SK-N-MC (cell line): ENCODE data around the gene PACSIN3.

Experiments used
- DNase-seq: peaks from one replicate; pipeline ENCODE4 v3.0.0-alpha.2; 2011; ENCODE audit warnings: low read depth, low spot score
- H3K27ac ChIP-seq: fragments of 200-600 bp; sonication (generic); 2 replicates; pipeline ENCODE4 v1.5.1; 2016; ENCODE audit warnings: mixed run types
- H3K36me3 ChIP-seq: fragments of 200-600 bp; sonication (generic); 2 replicates; pipeline ENCODE4 v1.6.1; 2017; ENCODE audit warnings: antibody characterized with exemption, low read length, mixed read lengths; ENCODE audit not compliant: insufficient read depth
- H3K4me3 ChIP-seq: fragments of 200-600 bp; sonication (generic); 2 replicates; pipeline ENCODE4 v1.5.1; 2016
- H3K9ac ChIP-seq: fragments of 200-600 bp; sonication (generic); 2 replicates; pipeline ENCODE4 v1.8.0; 2017; ENCODE audit warnings: mixed run types, mixed read lengths; ENCODE audit not compliant: insufficient read length
- H3K9me3 ChIP-seq: fragments of 200-600 bp; sonication (generic); 2 replicates; pipeline ENCODE4 v1.6.1; 2017; ENCODE audit warnings: low read depth, mild to moderate bottlenecking, antibody characterized with exemption, low read length, moderate library complexity, mixed read lengths
- EZH2 ChIP-seq: fragments of 200-600 bp; sonication (generic); IDR thresholded peaks from one replicate; pipeline ENCODE4 v1.6.1; 2017; ENCODE audit warnings: antibody characterized with exemption
- FOXP2 ChIP-seq: optimal IDR thresholded peaks from 2 replicates; pipeline ENCODE3; 2011; ENCODE audit warnings: mild to moderate bottlenecking, moderate library complexity; ENCODE audit not compliant: insufficient read depth; ENCODE audit errors: extremely low read length, control extremely low read depth
- POLR2AphosphoS5 ChIP-seq: IDR thresholded peaks from 2 replicates; pipeline ENCODE4 v1.6.1; 2012; ENCODE audit warnings: mild to moderate bottlenecking, low read depth, low read length, borderline replicate concordance

Gene PACSIN3

GRCh38 chr11:47163193-47163592, 23.0 kb downstream of the PACSIN3 start:
- Histone ChIP-seq H3K9ac (no peak overlapping the region), H3K36me3 (peaks cover 44% of the 10 kb centered on the region; the same call in 1 of the 2 replicates), H3K4me3 (no peak overlapping the region), H3K9me3 (no peaks in the 10 kb centered on the region), H3K27ac (no peak overlapping the region)
- DNase-seq, result no peak
- TF ChIP-seq POLR2AphosphoS5 (no peak), FOXP2 (no peak), EZH2 (no peak)

GRCh38 chr11:47162426-47162825, 23.8 kb downstream of the PACSIN3 start:
- Histone ChIP-seq H3K9ac (no peak overlapping the region), H3K4me3 (no peak overlapping the region), H3K9me3 (no peaks in the 10 kb centered on the region), H3K27ac (no peak overlapping the region), H3K36me3 (peaks cover 36% of the 10 kb centered on the region; the same call in 1 of the 2 replicates)
- DNase-seq, result no peak
- TF ChIP-seq EZH2 (no peak), POLR2AphosphoS5 (no peak; the same call in none of the 2 replicates), FOXP2 (no peak)

GRCh38 chr11:47161890-47162289, 24.3 kb downstream of the PACSIN3 start:
- peaks cover 31% of the 10 kb centered on the region; the same call in 1 of the 2 replicates for H3K36me3 ChIP-seq
- no peaks in the 10 kb centered on the region for H3K9me3 ChIP-seq

GRCh38 chr11:47161134-47161854, 24.9 kb downstream of the PACSIN3 start:
- Histone ChIP-seq H3K36me3 (peaks cover 25% of the 10 kb centered on the region; the same call in 1 of the 2 replicates), H3K9me3 (no peaks in the 10 kb centered on the region), H3K9ac (no peak overlapping the region), H3K4me3 (no peak overlapping the region), H3K27ac (no peak overlapping the region)
- DNase-seq, result no peak
- TF ChIP-seq EZH2, result no peak
- TF ChIP-seq POLR2AphosphoS5, result no peak; the same call in 1 of the 2 replicates
- no peak for TF ChIP-seq FOXP2

More at GRCh38 chr11:47161890-47162289, 24.3 kb downstream of the PACSIN3 start:
- Histone ChIP-seq H3K4me3 (no peak overlapping the region), H3K27ac (no peak overlapping the region), H3K9ac (no peak overlapping the region)
- no peak for DNase-seq
- no peak for TF ChIP-seq EZH2
- TF ChIP-seq FOXP2, result no peak
- no peak for TF ChIP-seq POLR2AphosphoS5

GRCh38 chr11:47160753-47161133, 25.5 kb downstream of the PACSIN3 start:
- Histone ChIP-seq H3K27ac (no peak overlapping the region), H3K4me3 (no peak overlapping the region), H3K9me3 (no peaks in the 10 kb centered on the region), H3K36me3 (peaks cover 20% of the 10 kb centered on the region; the same call in 1 of the 2 replicates), H3K9ac (no peak overlapping the region)
- TF ChIP-seq POLR2AphosphoS5 (no peak), EZH2 (no peak), FOXP2 (no peak)
- DNase-seq, result no peak

GRCh38 chr11:47158242-47158641, 28.0 kb downstream of the PACSIN3 start:
- no peak for DNase-seq

GRCh38 chr11:47157805-47158204, 28.4 kb downstream of the PACSIN3 start:
- Histone ChIP-seq H3K36me3 (no peaks in the 10 kb centered on the region), H3K9ac (no peak overlapping the region), H3K9me3 (no peaks in the 10 kb centered on the region), H3K27ac (no peak overlapping the region), H3K4me3 (no peak overlapping the region)
- no peak for TF ChIP-seq FOXP2
- no peak for TF ChIP-seq EZH2
- TF ChIP-seq POLR2AphosphoS5, result no peak
- no peak for DNase-seq

More at GRCh38 chr11:47158242-47158641, 28.0 kb downstream of the PACSIN3 start:
- Histone ChIP-seq H3K9me3 (no peaks in the 10 kb centered on the region), H3K4me3 (no peak overlapping the region), H3K9ac (no peak overlapping the region), H3K36me3 (no peaks in the 10 kb centered on the region), H3K27ac (no peak overlapping the region)
- no peak for TF ChIP-seq EZH2
- no peak for TF ChIP-seq FOXP2
- no peak for TF ChIP-seq POLR2AphosphoS5

GRCh38 chr11:47156951-47157350, 29.3 kb downstream of the PACSIN3 start:
- no peaks in the 10 kb centered on the region for H3K9me3 ChIP-seq
- no peak overlapping the region for H3K27ac ChIP-seq
- no peaks in the 10 kb centered on the region for H3K36me3 ChIP-seq
- DNase-seq, result no peak
- TF ChIP-seq FOXP2 (no peak), EZH2 (no peak), POLR2AphosphoS5 (no peak)
- H3K4me3 ChIP-seq, result no peak overlapping the region
- no peak overlapping the region for H3K9ac ChIP-seq

GRCh38 chr11:47156333-47156732, 29.9 kb downstream of the PACSIN3 start:
- Histone ChIP-seq H3K27ac (no peak overlapping the region), H3K9ac (no peak overlapping the region), H3K4me3 (no peak overlapping the region), H3K36me3 (no peaks in the 10 kb centered on the region), H3K9me3 (no peaks in the 10 kb centered on the region)
- TF ChIP-seq FOXP2, result no peak
- TF ChIP-seq EZH2, result no peak
- no peak for TF ChIP-seq POLR2AphosphoS5
- DNase-seq, result no peak
